VCaP (cell line): ENCODE results near the gene F13A1.

Experiments used
- H3K27ac ChIP-seq: fragments of 450-650 bp; 2 replicates; pipeline ENCODE4 v1.5.1; 2017
- TF ChIP-seq, protein P1 (sequence below): fragments of 450-650 bp; conservative IDR thresholded peaks from 2 replicates; pipeline ENCODE4 v1.5.1; 2017; ENCODE audit warnings: mild to moderate bottlenecking, moderate library complexity

Gene F13A1

GRCh38 chr6:6332811-6333244 is 12.4 kb upstream of the F13A1 start:
- H3K27ac ChIP-seq, result no peak overlapping the region
- TF ChIP-seq, protein P1, sequence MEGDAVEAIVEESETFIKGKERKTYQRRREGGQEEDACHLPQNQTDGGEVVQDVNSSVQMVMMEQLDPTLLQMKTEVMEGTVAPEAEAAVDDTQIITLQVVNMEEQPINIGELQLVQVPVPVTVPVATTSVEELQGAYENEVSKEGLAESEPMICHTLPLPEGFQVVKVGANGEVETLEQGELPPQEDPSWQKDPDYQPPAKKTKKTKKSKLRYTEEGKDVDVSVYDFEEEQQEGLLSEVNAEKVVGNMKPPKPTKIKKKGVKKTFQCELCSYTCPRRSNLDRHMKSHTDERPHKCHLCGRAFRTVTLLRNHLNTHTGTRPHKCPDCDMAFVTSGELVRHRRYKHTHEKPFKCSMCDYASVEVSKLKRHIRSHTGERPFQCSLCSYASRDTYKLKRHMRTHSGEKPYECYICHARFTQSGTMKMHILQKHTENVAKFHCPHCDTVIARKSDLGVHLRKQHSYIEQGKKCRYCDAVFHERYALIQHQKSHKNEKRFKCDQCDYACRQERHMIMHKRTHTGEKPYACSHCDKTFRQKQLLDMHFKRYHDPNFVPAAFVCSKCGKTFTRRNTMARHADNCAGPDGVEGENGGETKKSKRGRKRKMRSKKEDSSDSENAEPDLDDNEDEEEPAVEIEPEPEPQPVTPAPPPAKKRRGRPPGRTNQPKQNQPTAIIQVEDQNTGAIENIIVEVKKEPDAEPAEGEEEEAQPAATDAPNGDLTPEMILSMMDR, result no peak

- no peak overlapping the region for H3K27ac ChIP-seq
Measured at GRCh38 chr6:6331946-6332601, 11.6 kb upstream of the F13A1 start.

DNA sequence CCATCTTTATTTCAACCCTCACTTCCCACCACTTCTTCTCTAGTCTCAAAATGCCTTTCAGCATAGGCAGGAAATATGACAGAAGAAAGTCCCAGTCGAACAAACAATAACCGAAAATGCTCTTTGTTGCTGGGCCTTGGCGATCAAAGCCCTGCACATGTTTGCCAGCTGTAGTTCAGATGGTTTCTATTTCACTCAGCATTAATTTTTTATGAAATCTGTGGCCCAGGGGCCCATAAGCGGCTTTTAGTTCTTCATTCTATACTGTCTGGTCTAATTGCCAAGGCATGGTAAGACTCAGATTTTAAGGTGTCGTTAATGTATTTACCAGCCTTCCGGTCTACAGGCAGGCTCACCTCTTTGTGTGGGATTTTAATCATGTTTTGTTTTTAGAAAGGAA is 10.9 kb upstream of the F13A1 start:
- H3K27ac ChIP-seq, result no peak overlapping the region
- TF ChIP-seq, protein P1, result no peak

More at GRCh38 chr6:6331946-6332601, 11.6 kb upstream of the F13A1 start:
- TF ChIP-seq, protein P1, result no peak

DNA sequence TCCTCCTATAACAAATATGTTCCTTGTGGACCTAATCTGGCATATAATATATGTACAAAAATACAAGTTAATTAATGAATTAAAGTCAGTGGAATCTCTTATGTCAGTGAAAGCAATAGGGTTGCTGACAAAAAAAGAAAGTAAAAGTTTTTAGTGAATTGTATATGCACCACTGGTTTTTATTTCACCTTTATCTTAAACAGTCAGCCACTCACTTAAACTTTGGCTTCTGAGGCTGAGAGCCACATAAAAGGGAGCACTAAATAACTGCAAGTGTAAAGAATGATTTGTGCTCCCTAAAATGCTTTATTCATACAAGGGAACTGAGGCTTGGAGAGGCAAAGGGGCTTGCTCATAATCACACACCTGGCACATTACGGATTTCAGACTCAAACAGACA is 9.9 kb upstream of the F13A1 start:
- H3K27ac ChIP-seq, result no peak overlapping the region

GRCh38 chr6:6328451-6328850 is 8.0 kb upstream of the F13A1 start:
- TF ChIP-seq, protein P1, result no peak
- H3K27ac ChIP-seq, result no peak overlapping the region

More for the DNA sequence above, 9.9 kb upstream of the F13A1 start:
- TF ChIP-seq, protein P1, result no peak

DNA sequence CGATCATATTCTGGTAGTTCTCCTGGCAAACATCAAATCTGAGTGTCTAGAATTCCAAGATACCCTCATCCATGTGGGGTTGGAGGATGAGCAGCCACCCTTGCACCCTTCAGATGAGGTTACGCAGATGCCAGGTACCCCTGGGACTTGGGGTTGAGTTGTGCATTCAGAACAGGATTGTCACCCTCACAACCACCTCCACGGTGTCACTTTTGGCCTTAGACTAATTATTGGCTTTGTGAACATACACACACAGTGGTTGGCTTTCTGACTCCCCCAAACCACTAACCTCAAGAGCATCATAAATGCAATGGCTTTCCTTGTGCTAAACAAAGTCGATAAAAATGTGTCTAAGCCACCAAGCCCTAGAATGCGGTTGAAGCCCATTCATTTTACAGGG is 2.9 kb upstream of the F13A1 start:
- no peak overlapping the region for H3K27ac ChIP-seq
- TF ChIP-seq, protein P1, result no peak

GRCh38 chr6:6320901-6321300 is 439 bp upstream of the F13A1 start:
- no peak overlapping the region for H3K27ac ChIP-seq
- TF ChIP-seq, protein P1, result no peak
